K562 (cell line): ENCODE data around the gene GFOD1. TPM values are rescaled to one million over a fixed set of nuclear protein-coding genes. Genes with fewer than 3 reads are reported as not detected.

Experiments used
- AFF1 ChIP-seq, 2 experiments: fragments of 450-650 bp; IDR thresholded peaks; 2 replicates each; pipeline ENCODE4 v1.6.1; 2018; ENCODE audit warnings: mild to moderate bottlenecking in 2 of 2, low read depth in 1 of 2; ENCODE audit not compliant: partially characterized antibody in 2 of 2
- CHD2 ChIP-seq: IDR thresholded peaks from 2 replicates; pipeline ENCODE4 v1.6.1; 2011; ENCODE audit warnings: low read depth, low read length
- GATA2 ChIP-seq: sonication (generic); formaldehyde crosslinking; IDR thresholded peaks from 2 replicates; pipeline ENCODE4 v1.4.0; 2020; ENCODE audit warnings: mild to moderate bottlenecking, missing genetic modification reagents
- KHSRP ChIP-seq: fragments of 450-650 bp; IDR thresholded peaks from 2 replicates; pipeline ENCODE4 v1.6.1; 2017
- MYC ChIP-seq, 2 experiments: fragments of 250-450 bp in 1 of 2; sonication (Bioruptor Pico) in 1 of 2; IDR thresholded peaks; 2 replicates each; pipeline versions ENCODE4 v1.5.1 to v1.6.1; 2012 to 2021; ENCODE audit warnings: low read depth in 2 of 2, borderline replicate concordance in 1 of 2, improper control_type of control experiment in 1 of 2, low read length in 1 of 2, mild to moderate bottlenecking in 1 of 2, moderate library complexity in 1 of 2
- POU5F1 ChIP-seq: fragments of 150-350 bp; IDR thresholded peaks from 2 replicates; pipeline ENCODE4 v1.6.1; 2014; ENCODE audit warnings: borderline replicate concordance, low read length, low read depth, mild to moderate bottlenecking; ENCODE audit not compliant: partially characterized antibody
- PYGO2 ChIP-seq: fragments of 450-650 bp; IDR thresholded peaks from 2 replicates; pipeline ENCODE4 v1.6.1; 2016; ENCODE audit warnings: mild to moderate bottlenecking, missing genetic modification characterization, moderate library complexity, missing compliant biosample characterization
- RFX7 ChIP-seq: fragments of 250-450 bp; sonication (Bioruptor Pico); IDR thresholded peaks from 2 replicates; pipeline ENCODE4 v1.5.1; 2021; ENCODE audit warnings: mild to moderate bottlenecking
- TAL1 ChIP-seq: fragments of 450-650 bp; IDR thresholded peaks from 2 replicates; pipeline ENCODE4 v1.6.1; 2016; ENCODE audit warnings: mild to moderate bottlenecking
- ZBTB49 ChIP-seq: sonication (generic); formaldehyde crosslinking; IDR thresholded peaks from 2 replicates; pipeline ENCODE4 v1.8.0; 2022; ENCODE audit warnings: missing genetic modification reagents, mild to moderate bottlenecking, borderline replicate concordance
- ZFPM2 ChIP-seq: fragments of 250-450 bp; sonication (Bioruptor Pico); IDR thresholded peaks from 2 replicates; pipeline ENCODE4 v1.5.1; 2022; ENCODE audit warnings: mild to moderate bottlenecking
- ZFX ChIP-seq: sonication (generic); formaldehyde crosslinking; IDR thresholded peaks from 2 replicates; pipeline ENCODE4 v1.8.0; 2022; ENCODE audit warnings: mild to moderate bottlenecking, missing genetic modification reagents, moderate library complexity
- ZNF175 ChIP-seq: fragments of 200-800 bp; sonication (Bioruptor generic); IDR thresholded peaks from 2 replicates; pipeline ENCODE4 v1.6.1; 2016; ENCODE audit warnings: low read depth, mild to moderate bottlenecking, missing genetic modification characterization, missing compliant biosample characterization
- ZNF707 ChIP-seq: fragments of 250-450 bp; sonication (Bioruptor Pico); conservative IDR thresholded peaks from 2 replicates; pipeline ENCODE4 v1.8.0; 2022; ENCODE audit warnings: inconsistent platforms, mild to moderate bottlenecking, moderate library complexity
- polyA plus RNA-seq, 8 experiments: library from polyadenylated mRNA; depleted of rRNA in 4 of 8; stranded (reverse) in 5 of 8; unstranded in 3 of 8; fragments of >200 nt; fragmentation: Nextera tagmentation in 2 of 8; fragmentation: Illumina TruSeq in 1 of 8; extraction: Ambion mirVana in 2 of 8; extraction: Trizol in 1 of 8; gene quantifications; 2 replicates each; pipeline versions ENCODE4 v1.2.1 to v1.2.3, GENCODE V29; 2011 to 2014; ENCODE audit warnings: inconsistent platforms in 1 of 8, missing spikeins in 1 of 8
- total RNA-seq, 7 experiments: library from RNA; depleted of rRNA in 6 of 7; stranded (reverse); fragments of >200 nt in 6 of 7; fragmentation: Illumina TruSeq in 2 of 7; extraction: Trizol in 2 of 7; gene quantifications; 2 replicates each; pipeline versions ENCODE4 v1.2.1 to v1.2.3, GENCODE V29; 2011 to 2021; ENCODE audit warnings: low replicate concordance in 1 of 7

Gene GFOD1
- total and polyA plus RNA-seq, 9 of the 15 experiments (the other 6 are each of a cell fraction or from before 2014, with no cell fraction given) = 3.8 to 12.0 (median 8.2) TPM

GRCh38 chr6:13380761-13381160 lies 106.6 kb downstream of the GFOD1 start (continued):
- TF ChIP-seq GATA2 (CRISPR knock-in tag) = peak; percentile 96
- TF ChIP-seq TAL1 = peak; percentile 94
- no peak for TF ChIP-seq CHD2
- TF ChIP-seq POU5F1 = no peak
- TF ChIP-seq RFX7 (CRISPR knock-in tag) = no peak
- peak; percentile 81 for TF ChIP-seq ZNF175 (CRISPR knock-in tag)
- no peak for TF ChIP-seq ZFPM2 (CRISPR knock-in tag)
- TF ChIP-seq KHSRP = no peak
- TF ChIP-seq ZBTB49 (CRISPR knock-in tag) = no peak
- TF ChIP-seq PYGO2 (tag) = no peak
- no peak for TF ChIP-seq MYC (IDR thresholded peaks at IDR 0.05; ENCODE audit: low read depth, low read length)
- TF ChIP-seq MYC (CRISPR knock-in tag; IDR thresholded peaks at IDR 0.05; ENCODE audit: borderline replicate concordance, low read depth) = no peak
- no peak for TF ChIP-seq ZFX (CRISPR knock-in tag)
- TF ChIP-seq ZNF707 (CRISPR knock-in tag) = no peak
- TF ChIP-seq AFF1 (IDR thresholded peaks at IDR 0.05; ENCODE audit: low read depth in 1 of 2, partially characterized antibody in 2 of 2) = peak in 1 of 2 experiments; percentile 20
